ENCODE measurements around the gene GYS1.

GYS1 gene

GRCh38 chr19:48945415-48945814, 47.7 kb downstream of the GYS1 start:
- Histone ChIP-seq H3K4me1 (ENCODE audit: control insufficient read depth, low read depth, low read length) (no peaks in the 10 kb centered on the region), H3K4ac (ENCODE audit: low read depth, low read length) (no peak overlapping the region), H3K79me1 (ENCODE audit: low read length) (no peaks in the 10 kb centered on the region), H3K9ac (ENCODE audit: low read length) (no peak overlapping the region), H4K8ac (ENCODE audit: low read depth, low read length) (no peak overlapping the region), H3K4me3 (ENCODE audit: low read length) (no peak overlapping the region), H3K56ac (ENCODE audit: low read length) (no peak overlapping the region), H2AK5ac (ENCODE audit: low read length) (no peak overlapping the region), H3K79me2 (ENCODE audit: control insufficient read depth, insufficient read depth, low read length) (no peaks in the 10 kb centered on the region), H3K36me3 (ENCODE audit: control insufficient read depth, insufficient read depth, low read length) (no peaks in the 10 kb centered on the region), H2BK120ac (ENCODE audit: low read depth, low read length) (no peak overlapping the region), H4K5ac (ENCODE audit: low read length) (no peak overlapping the region), H3K23ac (ENCODE audit: low read length) (no peak overlapping the region), H2BK15ac (replicated peaks; ENCODE audit: low read depth) (no peak overlapping the region), H3K27me3 (ENCODE audit: insufficient read depth, low read length, poor library complexity) (no peaks in the 10 kb centered on the region), H2BK5ac (ENCODE audit: low read length) (no peak overlapping the region), H3K18ac (ENCODE audit: low read length) (no peak overlapping the region), H3K4me2 (ENCODE audit: low read length) (no peak overlapping the region), H3K27ac (ENCODE audit: low read depth, low read length) (no peak overlapping the region)
- DNase-seq = no peak
- WGBS (ENCODE audit: extremely low coverage, insufficient coverage, low lambda C conversion rate) = no CpG with 5 or more reads among the region's 5 CpGs

GRCh38 chr19:48943081-48943480, 50.0 kb downstream of the GYS1 start:
- no CpG with 5 or more reads among the region's 6 CpGs for WGBS (ENCODE audit: extremely low coverage, insufficient coverage, low lambda C conversion rate)

GRCh38 chr19:48940902-48941301, 52.2 kb downstream of the GYS1 start:
- no peak for DNase-seq
- Histone ChIP-seq H3K79me1 (ENCODE audit: low read length) (no peaks in the 10 kb centered on the region), H3K36me3 (ENCODE audit: control insufficient read depth, insufficient read depth, low read length) (no peaks in the 10 kb centered on the region), H3K27ac (ENCODE audit: low read depth, low read length) (no peak overlapping the region), H2BK5ac (ENCODE audit: low read length) (no peak overlapping the region), H3K18ac (ENCODE audit: low read length) (no peak overlapping the region), H2AK5ac (ENCODE audit: low read length) (no peak overlapping the region), H3K56ac (ENCODE audit: low read length) (no peak overlapping the region), H2BK15ac (replicated peaks; ENCODE audit: low read depth) (no peak overlapping the region), H4K8ac (ENCODE audit: low read depth, low read length) (no peak overlapping the region), H3K23ac (ENCODE audit: low read length) (no peak overlapping the region), H3K4me3 (ENCODE audit: low read length) (no peak overlapping the region), H4K5ac (ENCODE audit: low read length) (no peak overlapping the region), H3K27me3 (ENCODE audit: insufficient read depth, low read length, poor library complexity) (no peaks in the 10 kb centered on the region), H2BK120ac (ENCODE audit: low read depth, low read length) (no peak overlapping the region), H3K4me2 (ENCODE audit: low read length) (no peak overlapping the region), H3K79me2 (ENCODE audit: control insufficient read depth, insufficient read depth, low read length) (no peaks in the 10 kb centered on the region), H3K4ac (ENCODE audit: low read depth, low read length) (no peak overlapping the region), H3K9ac (ENCODE audit: low read length) (no peak overlapping the region), H3K4me1 (ENCODE audit: control insufficient read depth, low read depth, low read length) (no peaks in the 10 kb centered on the region)
- no CpG with 5 or more reads among the region's 5 CpGs for WGBS (ENCODE audit: extremely low coverage, insufficient coverage, low lambda C conversion rate)

More at GRCh38 chr19:48943081-48943480, 50.0 kb downstream of the GYS1 start:
- H3K79me2 ChIP-seq (ENCODE audit: control insufficient read depth, insufficient read depth, low read length) = no peaks in the 10 kb centered on the region
- no peak overlapping the region for H2AK5ac ChIP-seq (ENCODE audit: low read length)
- no peaks in the 10 kb centered on the region for H3K4me1 ChIP-seq (ENCODE audit: control insufficient read depth, low read depth, low read length)
- H3K36me3 ChIP-seq (ENCODE audit: control insufficient read depth, insufficient read depth, low read length) = no peaks in the 10 kb centered on the region
- no peak overlapping the region for H3K4ac ChIP-seq (ENCODE audit: low read depth, low read length)
- no peak overlapping the region for H2BK15ac ChIP-seq (replicated peaks; ENCODE audit: low read depth)
- no peak overlapping the region for H3K4me2 ChIP-seq (ENCODE audit: low read length)
- H3K79me1 ChIP-seq (ENCODE audit: low read length) = no peaks in the 10 kb centered on the region
- H4K8ac ChIP-seq (ENCODE audit: low read depth, low read length) = no peak overlapping the region
- no peak overlapping the region for H2BK5ac ChIP-seq (ENCODE audit: low read length)
- no peak overlapping the region for H3K9ac ChIP-seq (ENCODE audit: low read length)
- no peak overlapping the region for H3K23ac ChIP-seq (ENCODE audit: low read length)
- H3K18ac ChIP-seq (ENCODE audit: low read length) = no peak overlapping the region
- no peaks in the 10 kb centered on the region for H3K27me3 ChIP-seq (ENCODE audit: insufficient read depth, low read length, poor library complexity)
- DNase-seq = no peak
- no peak overlapping the region for H3K27ac ChIP-seq (ENCODE audit: low read depth, low read length)
- H3K4me3 ChIP-seq (ENCODE audit: low read length) = no peak overlapping the region
- no peak overlapping the region for H2BK120ac ChIP-seq (ENCODE audit: low read depth, low read length)
- H3K56ac ChIP-seq (ENCODE audit: low read length) = no peak overlapping the region
- no peak overlapping the region for H4K5ac ChIP-seq (ENCODE audit: low read length)

- Histone ChIP-seq H3K4me1 (ENCODE audit: control insufficient read depth, low read depth, low read length) (no peaks in the 10 kb centered on the region), H3K4ac (ENCODE audit: low read depth, low read length) (no peak overlapping the region), H3K27me3 (ENCODE audit: insufficient read depth, low read length, poor library complexity) (no peaks in the 10 kb centered on the region), H3K56ac (ENCODE audit: low read length) (no peak overlapping the region), H4K5ac (ENCODE audit: low read length) (no peak overlapping the region), H3K79me2 (ENCODE audit: control insufficient read depth, insufficient read depth, low read length) (no peaks in the 10 kb centered on the region), H3K4me3 (ENCODE audit: low read length) (no peak overlapping the region), H3K18ac (ENCODE audit: low read length) (no peak overlapping the region), H3K36me3 (ENCODE audit: control insufficient read depth, insufficient read depth, low read length) (no peaks in the 10 kb centered on the region), H2AK5ac (ENCODE audit: low read length) (no peak overlapping the region), H3K23ac (ENCODE audit: low read length) (no peak overlapping the region), H3K9ac (ENCODE audit: low read length) (no peak overlapping the region), H3K27ac (ENCODE audit: low read depth, low read length) (no peak overlapping the region), H2BK5ac (ENCODE audit: low read length) (no peak overlapping the region), H2BK15ac (replicated peaks; ENCODE audit: low read depth) (no peak overlapping the region), H3K4me2 (ENCODE audit: low read length) (no peak overlapping the region), H4K8ac (ENCODE audit: low read depth, low read length) (no peak overlapping the region), H2BK120ac (ENCODE audit: low read depth, low read length) (no peak overlapping the region), H3K79me1 (ENCODE audit: low read length) (no peaks in the 10 kb centered on the region)
- no CpG with 5 or more reads among the region's 7 CpGs for WGBS (ENCODE audit: extremely low coverage, insufficient coverage, low lambda C conversion rate)
- DNase-seq = no peak
Measured at GRCh38 chr19:48938256-48938655, 54.9 kb downstream of the GYS1 start.

GRCh38 chr19:48935864-48936263, 57.2 kb downstream of the GYS1 start:
- WGBS (ENCODE audit: extremely low coverage, insufficient coverage, low lambda C conversion rate) = no CpG with 5 or more reads among the region's 25 CpGs
- H3K36me3 ChIP-seq (ENCODE audit: control insufficient read depth, insufficient read depth, low read length) = no peaks in the 10 kb centered on the region
- H2BK15ac ChIP-seq (replicated peaks; ENCODE audit: low read depth) = no peak overlapping the region
- no peak for DNase-seq
- H3K18ac ChIP-seq (ENCODE audit: low read length) = no peak overlapping the region
- H2BK5ac ChIP-seq (ENCODE audit: low read length) = no peak overlapping the region
- no peak overlapping the region for H3K4me2 ChIP-seq (ENCODE audit: low read length)
- no peak overlapping the region for H3K23ac ChIP-seq (ENCODE audit: low read length)
- no peaks in the 10 kb centered on the region for H3K4me1 ChIP-seq (ENCODE audit: control insufficient read depth, low read depth, low read length)
- no peaks in the 10 kb centered on the region for H3K79me2 ChIP-seq (ENCODE audit: control insufficient read depth, insufficient read depth, low read length)
- no peak overlapping the region for H3K4ac ChIP-seq (ENCODE audit: low read depth, low read length)
- H3K27me3 ChIP-seq (ENCODE audit: insufficient read depth, low read length, poor library complexity) = no peaks in the 10 kb centered on the region
- H3K4me3 ChIP-seq (ENCODE audit: low read length) = no peak overlapping the region
- H3K79me1 ChIP-seq (ENCODE audit: low read length) = no peaks in the 10 kb centered on the region
- H3K56ac ChIP-seq (ENCODE audit: low read length) = no peak overlapping the region
- no peak overlapping the region for H3K9ac ChIP-seq (ENCODE audit: low read length)
- no peak overlapping the region for H3K27ac ChIP-seq (ENCODE audit: low read depth, low read length)
- no peak overlapping the region for H2BK120ac ChIP-seq (ENCODE audit: low read depth, low read length)
- no peak overlapping the region for H4K8ac ChIP-seq (ENCODE audit: low read depth, low read length)
- H4K5ac ChIP-seq (ENCODE audit: low read length) = no peak overlapping the region
- no peak overlapping the region for H2AK5ac ChIP-seq (ENCODE audit: low read length)

GRCh38 chr19:48934837-48935236, 58.3 kb downstream of the GYS1 start:
- H4K8ac ChIP-seq (ENCODE audit: low read depth, low read length) = no peak overlapping the region
- H3K27me3 ChIP-seq (ENCODE audit: insufficient read depth, low read length, poor library complexity) = no peaks in the 10 kb centered on the region
- H3K36me3 ChIP-seq (ENCODE audit: control insufficient read depth, insufficient read depth, low read length) = no peaks in the 10 kb centered on the region
- no peaks in the 10 kb centered on the region for H3K4me1 ChIP-seq (ENCODE audit: control insufficient read depth, low read depth, low read length)
- H3K9ac ChIP-seq (ENCODE audit: low read length) = no peak overlapping the region
- H2BK15ac ChIP-seq (replicated peaks; ENCODE audit: low read depth) = no peak overlapping the region
- H3K18ac ChIP-seq (ENCODE audit: low read length) = no peak overlapping the region
- H3K27ac ChIP-seq (ENCODE audit: low read depth, low read length) = no peak overlapping the region
- peak; percentile 51 for DNase-seq
- H3K4ac ChIP-seq (ENCODE audit: low read depth, low read length) = no peak overlapping the region
- H3K79me2 ChIP-seq (ENCODE audit: control insufficient read depth, insufficient read depth, low read length) = no peaks in the 10 kb centered on the region
- no peak overlapping the region for H3K4me3 ChIP-seq (ENCODE audit: low read length)
- no peak overlapping the region for H2BK120ac ChIP-seq (ENCODE audit: low read depth, low read length)
- no peak overlapping the region for H3K4me2 ChIP-seq (ENCODE audit: low read length)
- H4K5ac ChIP-seq (ENCODE audit: low read length) = no peak overlapping the region
- no peak overlapping the region for H2BK5ac ChIP-seq (ENCODE audit: low read length)
- no peak overlapping the region for H3K23ac ChIP-seq (ENCODE audit: low read length)
- H3K56ac ChIP-seq (ENCODE audit: low read length) = peak overlapping the region; percentile 25
- H2AK5ac ChIP-seq (ENCODE audit: low read length) = no peak overlapping the region
- H3K79me1 ChIP-seq (ENCODE audit: low read length) = no peaks in the 10 kb centered on the region
- no CpG with 5 or more reads among the region's 19 CpGs for WGBS (ENCODE audit: extremely low coverage, insufficient coverage, low lambda C conversion rate)
